GM10847 (cell line): ENCODE measurements around the gene PPP2R3A.

ENCODE experiments used
- POLR2A ChIP-seq: IDR thresholded peaks from 2 replicates; pipeline ENCODE4 v1.6.1; 2011; ENCODE audit not compliant: insufficient read length; ENCODE audit errors: extremely low read depth

Gene PPP2R3A

DNA sequence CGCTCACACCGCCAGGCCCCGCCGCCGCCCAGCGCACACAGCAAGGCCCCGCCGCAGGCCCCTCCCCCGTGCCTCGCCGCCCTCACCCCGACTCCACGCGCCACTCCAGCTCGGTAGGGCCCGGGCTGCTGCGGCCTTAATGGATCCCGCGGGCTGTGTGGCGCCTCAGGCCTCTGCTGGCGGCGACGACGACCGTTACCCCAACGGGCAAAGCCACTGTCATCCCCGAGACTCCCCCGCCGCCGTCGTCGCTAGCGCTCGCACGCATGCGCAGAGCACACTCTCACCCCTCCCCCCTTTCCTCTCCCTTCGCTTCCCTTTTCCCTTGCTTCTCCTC is 230.5 kb downstream of the PPP2R3A start, which contains the start of gene MSL2:
Gene MSL2, minus strand, starts transcription at position 272 of the 337 bp plus-strand sequence. CDS start 1,222 bp downstream, outside the sequence.
- peak; percentile 60 for TF ChIP-seq POLR2A

DNA sequence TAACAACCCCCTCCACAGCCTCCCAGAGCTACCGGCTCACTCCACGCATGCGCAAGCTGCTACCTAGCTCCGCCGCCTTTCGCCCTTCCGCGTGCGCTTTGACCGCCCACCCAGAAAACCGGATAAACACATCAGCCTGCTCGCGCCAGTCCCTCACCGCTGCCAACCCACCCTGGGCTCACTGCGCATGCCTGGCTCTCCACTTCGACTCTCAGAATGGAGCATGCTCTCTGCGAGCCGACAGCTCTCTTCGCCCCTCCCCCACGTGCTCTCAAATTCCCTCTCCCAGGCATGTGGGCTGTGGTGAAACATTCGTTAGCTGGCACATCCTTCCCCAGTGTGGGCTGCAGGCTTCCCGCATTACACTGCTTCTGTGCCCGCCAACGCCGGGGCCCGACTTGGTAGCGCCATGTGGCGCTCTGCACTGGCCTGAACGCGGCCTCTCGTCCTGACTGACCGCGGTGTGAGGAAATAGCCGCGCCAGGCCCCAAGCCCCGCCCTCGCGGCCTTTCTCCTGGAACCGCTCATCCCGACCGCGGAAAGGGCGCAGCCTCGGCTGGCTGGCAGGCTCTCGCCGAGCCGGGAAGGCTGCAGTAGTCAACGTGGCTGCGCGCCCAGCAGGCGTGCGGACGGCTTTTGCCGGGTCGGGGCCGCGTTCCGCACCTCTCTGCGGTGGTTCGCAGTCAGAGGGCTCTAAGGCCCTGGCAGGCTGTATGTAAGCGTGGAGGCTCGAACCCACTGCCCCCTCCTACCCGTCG is 231.1 kb downstream of the PPP2R3A start:
- TF ChIP-seq POLR2A: peak; percentile 78

GRCh38 chr3:136197159-136197793 is 231.7 kb downstream of the PPP2R3A start:
- TF ChIP-seq POLR2A: no peak
